K562 (cell line): ENCODE data around the gene MAB21L3. TPM values are rescaled to one million over a fixed set of nuclear protein-coding genes. Genes with fewer than 3 reads are reported as not detected.

ENCODE experiments used
- ATAC-seq: fragments of 200-7000 bp; cut with Tn5 transposase; 3 replicates; pipeline ENCODE4 v1.9.1; 2020; ENCODE audit warnings: moderate library complexity
- BruUV-seq: library from RNA; stranded (reverse); fragments of 400-500 nt; replicated peaks from 2 replicates; lab custom pipeline; 2021; lab: Mats Ljungman, UMichigan
- CTCF ChIA-PET: fragments of 300-600 bp; formaldehyde crosslinking; extraction: SDS; loops from one replicate; lab custom pipeline; 2021; ENCODE audit warnings: low intra/inter-chr PET ratio; lab: Yijun Ruan, JAX
- POLR2A ChIA-PET: fragments of 300-600, 350-650 bp; sonication (Branson Sonifier 250); formaldehyde crosslinking; extraction: SDS; loops from one replicate; lab custom pipeline; 2021; ENCODE audit warnings: antibody characterized with exemption, inconsistent platforms; lab: Yijun Ruan, JAX
- DNase-seq, 4 experiments: peaks; one replicate each; pipeline versions ENCODE4 v3.0.0 to v3.0.0-alpha.2; 2011 to 2018; ENCODE audit warnings: low spot score in 3 of 4, mixed read lengths in 3 of 4; ENCODE audit errors: extremely low read depth in 1 of 4
- FAIRE-seq: peaks from 2 replicates; lab custom pipeline; 2011; peaks lifted over from hg19 to GRCh38; lab: Jason Lieb, UNC
- H2AFZ ChIP-seq: 2 replicates; pipeline ENCODE4 v1.6.0; 2011; ENCODE audit warnings: low read depth, low read length, control low read depth, inconsistent platforms
- H3K27ac ChIP-seq: fragments of 200-600 bp; 3 replicates; pipeline ENCODE4 v1.8.0; 2011; ENCODE audit warnings: low read depth, mild to moderate bottlenecking, control low read depth, inconsistent platforms, low read length, moderate library complexity, mixed read lengths; ENCODE audit errors: extremely low read depth
- H3K27me3 ChIP-seq, 2 experiments: fragments of 300-600 bp in 1 of 2; 2 replicates in 1 of 2; 3 replicates in 1 of 2; pipeline versions ENCODE4 v1.6.0 to v1.8.0; 2011; ENCODE audit warnings: inconsistent platforms in 2 of 2, low read length in 2 of 2, mild to moderate bottlenecking in 1 of 2, mixed read lengths in 1 of 2, moderate library complexity in 1 of 2; ENCODE audit not compliant: control insufficient read depth in 2 of 2, insufficient read depth in 2 of 2
- H3K36me3 ChIP-seq: fragments of 300-600 bp; 3 replicates; pipeline ENCODE4 v1.8.0; 2011; ENCODE audit warnings: mild to moderate bottlenecking, low read length, inconsistent platforms; ENCODE audit not compliant: control insufficient read depth, insufficient read depth
- H3K4me1 ChIP-seq, 2 experiments: fragments of 200-600 bp in 1 of 2; replicated peaks in 1 of 2; 2 replicates in 1 of 2; 3 replicates in 1 of 2; pipeline versions ENCODE4 v1.5.1 to v1.8.0; 2011; ENCODE audit warnings: inconsistent platforms in 2 of 2, low read length in 2 of 2, mild to moderate bottlenecking in 1 of 2, mixed read lengths in 1 of 2, moderate library complexity in 1 of 2; ENCODE audit not compliant: control insufficient read depth in 2 of 2, insufficient read depth in 2 of 2
- H3K4me2 ChIP-seq: 2 replicates; pipeline ENCODE4 v1.6.1; 2011; ENCODE audit warnings: low read length, control low read depth, inconsistent platforms, mixed read lengths; ENCODE audit not compliant: insufficient read depth
- H3K4me3 ChIP-seq: fragments of 200-600 bp; sonication (generic), shearing (Covaris generic); 2 replicates; pipeline ENCODE4 v1.5.1; 2016; ENCODE audit warnings: control low read depth, inconsistent platforms
- H3K79me2 ChIP-seq: fragments of 200-600 bp; 3 replicates; pipeline ENCODE4 v1.8.0; 2011; ENCODE audit warnings: low read length, inconsistent platforms; ENCODE audit not compliant: control insufficient read depth, insufficient read depth
- H3K9ac ChIP-seq, 2 experiments: 2 replicates each; pipeline versions ENCODE4 v1.6.0 to v1.6.1; 2011; ENCODE audit warnings: low read depth in 2 of 2, low read length in 2 of 2, control low read depth in 1 of 2, inconsistent platforms in 1 of 2, mild to moderate bottlenecking in 1 of 2, mixed read lengths in 1 of 2; ENCODE audit not compliant: insufficient read depth in 1 of 2
- H3K9me1 ChIP-seq: one replicate; pipeline ENCODE4 v1.6.0; 2011; ENCODE audit warnings: inconsistent platforms, mild to moderate bottlenecking, low read length, moderate library complexity; ENCODE audit not compliant: control insufficient read depth, insufficient read depth
- H3K9me3 ChIP-seq: replicated peaks from 2 replicates; pipeline ENCODE4 v1.5.1; 2011; ENCODE audit warnings: low read depth, low read length, inconsistent platforms; ENCODE audit not compliant: control insufficient read depth, insufficient read depth
- H4K20me1 ChIP-seq: replicated peaks from 2 replicates; pipeline ENCODE4 v1.6.1; 2011; ENCODE audit warnings: low read length, inconsistent platforms, mixed read lengths; ENCODE audit not compliant: control insufficient read depth, insufficient read depth
- FOXK2 ChIP-seq, 2 experiments: fragments of 450-650 bp; IDR thresholded peaks in 1 of 2; conservative IDR thresholded peaks in 1 of 2; 2 replicates each; pipeline ENCODE4 v1.6.1; 2016; ENCODE audit warnings: low read depth in 2 of 2, mild to moderate bottlenecking in 1 of 2
- GABPA ChIP-seq: fragments of 200-800 bp; sonication (Bioruptor generic); conservative IDR thresholded peaks from 2 replicates; pipeline ENCODE4 v1.6.1; 2016; ENCODE audit warnings: low read depth, missing genetic modification characterization, missing compliant biosample characterization
- MIER1 ChIP-seq: fragments of 450-650 bp; IDR thresholded peaks from 2 replicates; pipeline ENCODE4 v1.6.1; 2016; ENCODE audit warnings: antibody characterized with exemption, mild to moderate bottlenecking, low read depth
- NEUROD1 ChIP-seq: fragments of 150-350 bp; IDR thresholded peaks from 2 replicates; pipeline ENCODE4 v1.6.1; 2014; ENCODE audit warnings: borderline replicate concordance, low read length, low read depth; ENCODE audit not compliant: partially characterized antibody
- POLR2A ChIP-seq: fragments of 450-650 bp; conservative IDR thresholded peaks from 2 replicates; pipeline ENCODE4 v1.6.1; 2016
- RHOXF2B ChIP-seq: fragments of 250-450 bp; sonication (Bioruptor Pico); conservative IDR thresholded peaks from 2 replicates; pipeline ENCODE4 v1.5.1; 2021
- YY1 ChIP-seq, 3 experiments: IDR thresholded peaks; 2 replicates each; pipeline ENCODE4 v1.6.1; 2011; ENCODE audit warnings: low read length in 2 of 3, mild to moderate bottlenecking in 2 of 3, moderate library complexity in 2 of 3, borderline replicate concordance in 1 of 3, control low read depth in 1 of 3, low read depth in 1 of 3; ENCODE audit not compliant: insufficient read depth in 3 of 3, insufficient replicate concordance in 2 of 3, control insufficient read depth in 1 of 3, insufficient read length in 1 of 3; ENCODE audit errors: extremely low read depth in 1 of 3
- ZNF121 ChIP-seq: sonication (generic); formaldehyde crosslinking; conservative IDR thresholded peaks from 2 replicates; pipeline ENCODE4 v1.8.0; 2022; ENCODE audit warnings: missing genetic modification reagents
- ZNF184 ChIP-seq: sonication (generic); formaldehyde crosslinking; IDR thresholded peaks from 2 replicates; pipeline ENCODE4 v1.5.0; 2020; ENCODE audit warnings: missing genetic modification reagents
- ZNF253 ChIP-seq: fragments of 250-450 bp; sonication (Bioruptor Pico); conservative IDR thresholded peaks from 2 replicates; pipeline ENCODE4 v1.6.1; 2021; ENCODE audit warnings: mild to moderate bottlenecking
- ZNF699 ChIP-seq: fragments of 250-450 bp; sonication (Bioruptor Pico); IDR thresholded peaks from 2 replicates; pipeline ENCODE4 v1.8.0; 2021; ENCODE audit warnings: mild to moderate bottlenecking, moderate library complexity; ENCODE audit not compliant: insufficient replicate concordance
- WGBS: fragments of 100-300 bp; shearing (Covaris generic); methylation state at CpG from one replicate; pipeline ENCODE4 v1.1.6; 2016; ENCODE audit warnings: low coverage, mixed read lengths; ENCODE audit not compliant: insufficient coverage; ENCODE audit errors: missing lambda C conversion rate; 5-methylcytosine and 5-hydroxymethylcytosine counted together
- in situ Hi-C: fragments of 300-500 bp; cut with MboI; formaldehyde crosslinking; loops from 4 replicates; pipeline ENCODE4 v1.15.0; 2018; ENCODE audit warnings: inconsistent platforms, mixed read lengths
- intact Hi-C: fragments of 100-400 bp; cut with micrococcal nuclease; formaldehyde crosslinking; loops from 2 replicates; pipeline ENCODE4 v1.14.2; 2022
- polyA plus RNA-seq, 8 experiments: library from polyadenylated mRNA; depleted of rRNA in 4 of 8; stranded (reverse) in 5 of 8; unstranded in 3 of 8; fragments of >200 nt; fragmentation: Nextera tagmentation in 2 of 8; fragmentation: Illumina TruSeq in 1 of 8; extraction: Ambion mirVana in 2 of 8; extraction: Trizol in 1 of 8; gene quantifications; 2 replicates each; pipeline versions ENCODE4 v1.2.1 to v1.2.3, GENCODE V29; 2011 to 2014; ENCODE audit warnings: inconsistent platforms in 1 of 8, missing spikeins in 1 of 8
- total RNA-seq, 7 experiments: library from RNA; depleted of rRNA in 6 of 7; stranded (reverse); fragments of >200 nt in 6 of 7; fragmentation: Illumina TruSeq in 2 of 7; extraction: Trizol in 2 of 7; gene quantifications; 2 replicates each; pipeline versions ENCODE4 v1.2.1 to v1.2.3, GENCODE V29; 2011 to 2021; ENCODE audit warnings: low replicate concordance in 1 of 7
- TF ChIP-seq, protein P1 (sequence below): IDR thresholded peaks from 3 replicates; pipeline ENCODE4 v1.6.1; 2011; ENCODE audit warnings: borderline replicate concordance, mild to moderate bottlenecking; ENCODE audit not compliant: insufficient read length, insufficient read depth

The MAB21L3 gene
- total and polyA plus RNA-seq, 9 of the 15 experiments (the other 6 are each of a cell fraction or from before 2014, with no cell fraction given) = not detected

GRCh38 chr1:116169898-116170297, 58.7 kb downstream of the MAB21L3 start:
- in situ Hi-C loops = no loop called here
- H3K4me3 ChIP-seq = no peak overlapping the region
- H3K9ac ChIP-seq = no peak overlapping the region
- CTCF ChIA-PET = no interaction called here
- no peak for ATAC-seq
- H3K27me3 ChIP-seq = peaks cover 14 to 50% of the 10 kb centered on the region in 2 experiments; a peak in 4 of 5 replicates
- intact Hi-C loops = no loop called here
- no peak for TF ChIP-seq YY1 (IDR thresholded peaks at IDR 0.05; ENCODE audit: borderline replicate concordance in 1 of 3, control insufficient read depth in 1 of 3, extremely low read depth in 1 of 3, insufficient read depth in 3 of 3, insufficient read length in 1 of 3, insufficient replicate concordance in 2 of 3, low read depth in 1 of 3, low read length in 2 of 3)
- peak; percentile 65 for TF ChIP-seq ZNF121 (CRISPR knock-in tag)
- TF ChIP-seq, all 486 proteins: peak for 1
- WGBS = 10% methylated on average over 7 of the region's 7 CpGs
- peaks cover 13 to 15% of the 10 kb centered on the region in 2 experiments for H3K4me1 ChIP-seq
- H3K79me2 ChIP-seq = no peaks in the 10 kb centered on the region
- FAIRE-seq (no peak), DNase-seq (no peak)
- no peaks in the 10 kb centered on the region for H3K9me1 ChIP-seq
- POLR2A ChIA-PET = interaction anchor here (0.6 kb wide), 1 partner anchor 21 kb away, joined by 3 read pairs; no protein-coding TSS in a partner anchor
- H2AFZ ChIP-seq = no peak overlapping the region
- H3K27ac ChIP-seq = no peak overlapping the region
- H3K9me3 ChIP-seq = no peaks in the 10 kb centered on the region
- H4K20me1 ChIP-seq = no peaks in the 10 kb centered on the region
- BruUV-seq = no TSS peak
- H3K4me2 ChIP-seq = no peak overlapping the region
- no peaks in the 10 kb centered on the region for H3K36me3 ChIP-seq

DNA sequence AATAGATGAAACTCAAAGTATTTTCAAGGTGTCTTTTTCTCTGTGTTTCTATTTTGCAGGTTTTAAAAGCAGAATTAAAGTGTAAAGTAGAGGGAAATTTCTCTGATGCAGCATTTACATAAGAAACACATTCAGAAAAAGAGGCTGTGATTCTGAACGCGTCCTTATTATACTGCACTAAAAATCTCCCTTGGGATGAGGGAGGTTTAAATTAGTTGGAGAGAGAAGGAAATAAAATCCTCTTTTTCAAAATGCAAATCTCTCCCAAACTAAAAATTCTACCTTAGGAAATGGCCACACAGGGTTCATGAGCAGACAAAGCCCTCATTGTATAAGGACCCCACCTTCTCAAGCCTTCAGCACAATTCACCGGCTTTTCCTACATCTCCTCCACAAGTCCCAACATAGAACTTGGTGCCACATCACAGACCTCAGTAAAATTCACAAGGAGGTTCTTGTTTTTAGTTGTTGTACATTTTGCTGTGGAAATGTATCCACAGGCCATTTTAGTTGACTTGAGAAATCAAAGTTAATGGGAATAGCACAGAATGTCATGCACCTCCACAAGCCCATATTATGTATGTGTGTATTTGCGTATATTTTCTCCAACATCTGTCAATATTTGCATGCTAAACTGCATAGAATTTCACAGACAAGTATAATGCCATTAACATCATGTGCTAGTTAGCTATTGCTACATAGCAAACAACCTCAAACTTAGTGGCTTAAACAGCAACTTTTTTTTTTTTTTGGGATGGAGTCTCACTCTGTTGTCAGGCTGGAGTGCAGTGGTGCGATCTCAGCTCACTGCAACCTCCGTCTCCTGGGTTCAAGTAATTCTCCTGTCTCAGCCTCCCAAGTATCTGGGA, 59.8 kb downstream of the MAB21L3 start:
- H3K4me2 ChIP-seq = no peak overlapping the region
- FAIRE-seq (no peak), DNase-seq (no peak), ATAC-seq (no peak)
- H4K20me1 ChIP-seq = no peaks in the 10 kb centered on the region
- H3K9me3 ChIP-seq = no peaks in the 10 kb centered on the region
- ChIA-PET POLR2A (no interaction called here), CTCF (no interaction called here)
- no peaks in the 10 kb centered on the region for H3K9me1 ChIP-seq
- BruUV-seq = no TSS peak
- no peak overlapping the region for H3K9ac ChIP-seq
- peaks cover 13 to 15% of the 10 kb centered on the region in 2 experiments for H3K4me1 ChIP-seq
- WGBS = 15% methylated on average over 6 of the region's 6 CpGs
- in situ Hi-C loops = no loop called here
- H3K36me3 ChIP-seq = no peaks in the 10 kb centered on the region
- H3K79me2 ChIP-seq = no peaks in the 10 kb centered on the region
- H2AFZ ChIP-seq = no peak overlapping the region
- H3K4me3 ChIP-seq = no peak overlapping the region
- H3K27ac ChIP-seq = no peak overlapping the region
- H3K27me3 ChIP-seq = peaks cover 15 to 41% of the 10 kb centered on the region in 2 experiments; a peak in 4 of 5 replicates
- intact Hi-C loops = no loop called here
- no peak for TF ChIP-seq GABPA
- TF ChIP-seq, protein P1, sequence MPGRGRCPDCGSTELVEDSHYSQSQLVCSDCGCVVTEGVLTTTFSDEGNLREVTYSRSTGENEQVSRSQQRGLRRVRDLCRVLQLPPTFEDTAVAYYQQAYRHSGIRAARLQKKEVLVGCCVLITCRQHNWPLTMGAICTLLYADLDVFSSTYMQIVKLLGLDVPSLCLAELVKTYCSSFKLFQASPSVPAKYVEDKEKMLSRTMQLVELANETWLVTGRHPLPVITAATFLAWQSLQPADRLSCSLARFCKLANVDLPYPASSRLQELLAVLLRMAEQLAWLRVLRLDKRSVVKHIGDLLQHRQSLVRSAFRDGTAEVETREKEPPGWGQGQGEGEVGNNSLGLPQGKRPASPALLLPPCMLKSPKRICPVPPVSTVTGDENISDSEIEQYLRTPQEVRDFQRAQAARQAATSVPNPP = no peak
- TF ChIP-seq MIER1 = no peak
- TF ChIP-seq ZNF253 (CRISPR knock-in tag) = no peak
- TF ChIP-seq POLR2A = no peak
- no peak for TF ChIP-seq NEUROD1
- no peak for TF ChIP-seq ZNF184 (CRISPR knock-in tag)
- TF ChIP-seq ZNF699 = no peak
- TF ChIP-seq FOXK2 (conservative IDR thresholded peaks at IDR 0.05 in 1 of 2, IDR thresholded peaks at IDR 0.05 in 1 of 2; ENCODE audit: low read depth in 2 of 2) = no peak
- no peak for TF ChIP-seq RHOXF2B
